Stimulated activated CD4-positive, alpha-beta T cell treated with anti-CD3 and anti-CD28 coated beads, Interleukin-12 subunit alpha, Interleukin-12 subunit beta, amount 100 ng/mL, for 4 hours (primary cell): ENCODE data around the gene MICAL3.
"Not testable (repeated sequence)": the region's sequence is repeated elsewhere in the genome, so short reads cannot be mapped to it uniquely, and the experiment has no call there.

Experiments
- DNase-seq: peaks from one replicate; pipeline ENCODE4 v3.0.0-alpha.2; 2020

Gene MICAL3

DNA sequence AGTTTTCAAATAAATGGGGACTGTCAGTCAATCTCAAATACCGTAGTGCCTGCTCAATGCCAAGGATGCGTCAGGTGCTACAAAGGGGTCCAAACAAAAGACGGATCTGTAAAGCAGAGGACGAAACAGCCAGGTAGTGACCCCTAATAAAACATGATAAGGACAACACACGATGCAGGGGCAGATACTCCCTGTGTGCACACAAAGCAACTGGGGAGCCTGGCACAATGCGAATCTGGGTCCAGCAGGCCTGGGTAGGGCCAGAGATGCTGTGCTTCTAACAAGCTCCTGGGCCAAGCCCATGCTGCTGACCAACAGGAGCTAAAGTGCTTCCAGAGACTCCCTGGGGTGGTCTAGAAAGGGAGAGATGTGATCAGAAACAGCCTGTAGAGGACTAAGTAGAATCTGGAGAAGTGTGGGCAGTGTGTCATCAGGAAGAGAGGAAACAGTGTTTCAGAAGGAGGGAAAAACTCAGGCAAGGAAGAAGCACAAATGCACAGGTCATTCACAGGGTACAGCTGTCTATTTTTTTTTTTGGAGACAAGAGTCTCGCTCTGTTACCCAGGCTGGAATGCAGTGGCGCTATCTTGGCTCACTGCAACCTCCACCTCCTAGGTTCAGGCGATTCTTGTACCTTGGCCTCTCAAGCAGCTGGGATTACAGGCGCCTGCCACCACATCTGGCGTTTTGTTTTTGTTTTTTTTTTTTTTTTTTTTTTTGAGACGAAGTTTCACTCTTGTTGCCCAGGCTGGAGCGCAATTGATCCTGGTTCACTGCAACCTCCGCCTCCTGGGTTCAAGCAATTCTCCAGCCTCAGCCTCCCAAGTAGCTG lies 74.5 kb downstream of the MICAL3 start:
- DNase-seq, result no peak

GRCh38 chr22:17948101-17948500 lies 76.3 kb downstream of the MICAL3 start:
- DNase-seq, result no peak

- DNase-seq, result no peak
Measured at GRCh38 chr22:17946662-17947367, 77.5 kb downstream of the MICAL3 start.

GRCh38 chr22:17945888-17946648 lies 78.3 kb downstream of the MICAL3 start:
- no peak for DNase-seq

DNA sequence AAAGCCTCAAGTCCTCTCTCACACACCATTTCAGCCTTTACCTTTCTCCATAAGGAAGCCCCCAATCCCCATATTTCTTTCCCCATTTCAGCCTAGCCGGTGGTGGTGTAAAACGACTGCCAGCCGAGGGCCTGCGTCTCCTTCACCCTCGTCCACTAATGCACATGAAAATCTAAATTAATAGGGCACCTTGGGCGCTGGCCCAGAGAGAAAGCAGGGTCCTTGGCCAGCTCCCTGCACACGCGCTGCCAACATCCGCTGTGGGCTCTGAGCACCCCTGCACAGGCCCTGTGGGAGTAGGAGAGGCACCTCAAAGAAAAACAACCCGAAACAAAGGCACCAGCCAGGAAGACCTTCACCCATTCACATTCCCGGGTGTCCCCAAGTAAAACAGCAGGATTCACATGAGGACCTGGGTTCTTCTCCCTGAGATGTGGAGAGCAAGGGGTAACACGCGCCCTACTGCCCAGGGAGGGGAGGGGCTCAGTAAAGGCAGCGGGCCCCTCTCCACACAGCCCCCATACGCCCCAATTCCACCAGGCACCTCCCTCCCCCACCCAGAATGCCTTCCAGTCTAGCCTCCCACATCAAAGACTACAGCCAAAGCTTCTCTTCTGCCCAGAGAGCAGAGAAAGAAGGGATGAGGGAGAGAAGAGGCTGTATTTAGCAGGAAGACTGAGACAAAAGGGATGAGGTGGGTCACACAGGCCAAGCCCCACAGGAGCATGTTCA lies 79.0 kb downstream of the MICAL3 start:
- DNase-seq, result no peak

DNA sequence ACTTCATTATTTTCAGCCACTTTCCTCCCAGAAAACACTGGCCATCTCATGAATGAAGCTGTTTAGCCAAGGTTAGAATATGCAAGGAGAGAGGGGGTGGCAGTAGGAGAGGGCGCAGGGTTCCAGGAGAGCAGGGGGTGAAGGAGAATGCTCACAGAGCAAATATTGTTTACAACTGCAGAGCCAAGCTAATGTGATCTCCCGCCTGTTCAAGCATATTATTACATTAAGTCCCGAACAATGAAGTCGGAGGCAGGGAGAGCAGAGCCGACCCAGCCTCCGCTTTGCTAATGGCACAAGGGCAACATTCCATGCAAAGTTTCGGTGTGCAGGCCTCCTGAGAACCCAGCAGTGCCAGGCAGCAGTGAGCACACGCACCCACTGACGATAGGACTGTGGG lies 80.1 kb downstream of the MICAL3 start:
- no peak for DNase-seq

DNA sequence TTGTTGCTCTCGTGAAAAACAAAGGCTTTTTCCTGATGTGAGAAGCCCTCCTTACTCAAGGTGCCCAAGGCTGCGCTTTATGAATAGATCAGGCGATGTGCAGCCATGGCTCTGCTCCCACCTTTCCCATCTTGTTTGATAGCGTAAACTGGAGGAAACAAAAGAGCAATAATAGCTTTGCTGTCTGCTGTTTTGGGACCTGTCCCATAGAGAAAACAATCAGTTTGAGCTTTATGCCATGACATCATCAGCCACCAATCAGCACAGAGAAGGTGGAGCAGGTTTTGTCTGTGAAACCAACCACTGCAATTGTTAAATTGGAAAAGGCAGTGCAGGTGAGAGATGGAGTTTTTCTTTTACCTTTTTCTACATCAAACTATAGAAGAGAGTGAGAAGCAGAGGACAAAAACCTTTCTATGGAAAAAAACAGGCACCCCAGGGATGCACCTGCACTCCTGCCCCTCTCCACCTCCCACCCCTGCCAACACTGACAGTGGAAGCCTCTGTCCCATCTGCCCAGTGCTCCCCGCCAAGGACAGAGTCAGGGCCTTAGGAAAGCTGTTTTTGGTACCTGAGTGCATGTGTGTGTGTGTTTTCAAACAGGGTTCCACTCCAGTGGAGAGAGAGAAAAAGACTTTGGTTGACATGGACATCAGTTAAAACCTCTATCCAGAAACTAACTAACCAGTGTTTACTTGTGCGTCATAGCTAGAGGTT lies 80.7 kb downstream of the MICAL3 start:
- no peak for DNase-seq

DNA sequence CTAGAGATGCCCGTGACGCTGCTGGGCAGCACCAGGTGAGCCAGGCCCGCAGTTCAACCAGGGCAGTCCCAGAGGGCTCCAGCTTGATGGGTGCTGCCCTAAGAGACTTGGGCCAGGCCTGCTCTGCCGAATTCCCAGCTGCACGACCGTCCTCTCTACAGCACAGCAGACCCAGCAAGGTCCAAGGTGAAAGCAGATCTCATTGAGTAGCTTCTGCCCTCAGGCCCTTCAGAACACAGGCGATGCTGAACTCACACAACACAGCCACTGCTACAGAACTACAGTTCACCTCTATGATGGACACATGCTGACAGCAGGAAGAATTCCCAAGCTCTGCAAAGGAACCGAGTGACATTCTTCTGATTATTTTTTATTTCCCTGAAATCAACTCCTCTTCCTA lies 81.6 kb downstream of the MICAL3 start:
- no peak for DNase-seq

- no peak for DNase-seq
Measured at GRCh38 chr22:17941471-17942406, 82.6 kb downstream of the MICAL3 start.

- no peak for DNase-seq
Measured at GRCh38 chr22:17939579-17939978, 84.8 kb downstream of the MICAL3 start.

DNA sequence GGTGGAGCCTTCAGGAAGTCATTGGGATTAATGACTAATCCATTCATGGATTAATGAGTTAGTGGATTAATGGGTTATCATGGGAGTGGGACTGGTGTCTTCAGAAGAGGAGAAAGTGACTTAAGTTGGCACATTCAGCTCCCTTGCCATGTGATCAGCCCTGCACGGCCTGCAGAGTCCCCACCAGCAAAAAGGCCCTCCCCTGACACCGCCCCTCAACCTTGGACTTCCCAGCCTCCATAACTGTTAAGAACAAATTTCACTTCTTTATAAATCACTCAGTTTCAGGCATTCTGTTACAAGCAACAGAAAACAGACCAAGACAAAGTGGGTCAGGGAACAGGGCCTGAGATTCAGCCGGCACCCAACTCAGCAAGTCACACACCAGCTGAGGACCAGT lies 85.3 kb downstream of the MICAL3 start:
- DNase-seq, result no peak

- DNase-seq, result no peak
Measured at GRCh38 chr22:17938484-17938924, 85.9 kb downstream of the MICAL3 start.

DNA sequence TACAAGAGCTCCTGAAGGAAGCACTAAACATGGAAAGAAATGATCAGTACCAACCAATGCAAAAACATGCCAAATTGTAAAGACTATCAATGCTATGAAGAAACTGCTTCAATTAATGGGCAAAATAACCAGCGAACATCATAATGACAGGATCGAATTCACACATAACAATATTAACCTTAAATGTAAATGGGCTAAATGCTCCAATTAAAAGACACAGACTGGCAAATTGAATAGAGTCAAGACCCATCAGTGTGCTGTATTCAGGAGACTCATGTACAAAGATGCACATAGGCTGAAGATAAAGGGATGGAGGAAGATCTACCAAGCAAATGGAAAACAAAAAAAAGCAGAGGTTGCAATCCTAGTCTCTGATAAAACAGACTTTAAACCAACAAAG lies 91.9 kb downstream of the MICAL3 start:
- not testable (repeated sequence) for DNase-seq

DNA sequence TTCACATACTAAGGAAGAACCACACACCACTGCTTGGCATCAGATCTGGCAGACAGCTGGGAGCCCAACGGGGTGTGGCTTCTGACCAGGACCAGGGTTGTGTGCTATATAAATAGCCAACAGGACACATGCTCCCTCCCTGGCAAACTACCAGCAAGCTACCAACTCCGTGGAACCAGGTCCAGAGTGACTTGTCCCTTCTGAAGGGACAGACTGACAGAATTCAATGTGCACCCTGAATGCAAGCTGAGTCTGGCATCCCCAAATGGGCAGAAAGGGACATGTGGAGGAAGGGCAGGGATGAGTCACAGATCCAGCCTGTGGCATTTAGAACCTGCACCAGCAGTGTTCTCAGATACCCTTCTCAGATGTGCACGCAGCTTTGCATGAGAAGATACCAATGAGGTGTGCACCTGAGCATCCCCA lies 92.9 kb downstream of the MICAL3 start:
- DNase-seq, result no peak

DNA sequence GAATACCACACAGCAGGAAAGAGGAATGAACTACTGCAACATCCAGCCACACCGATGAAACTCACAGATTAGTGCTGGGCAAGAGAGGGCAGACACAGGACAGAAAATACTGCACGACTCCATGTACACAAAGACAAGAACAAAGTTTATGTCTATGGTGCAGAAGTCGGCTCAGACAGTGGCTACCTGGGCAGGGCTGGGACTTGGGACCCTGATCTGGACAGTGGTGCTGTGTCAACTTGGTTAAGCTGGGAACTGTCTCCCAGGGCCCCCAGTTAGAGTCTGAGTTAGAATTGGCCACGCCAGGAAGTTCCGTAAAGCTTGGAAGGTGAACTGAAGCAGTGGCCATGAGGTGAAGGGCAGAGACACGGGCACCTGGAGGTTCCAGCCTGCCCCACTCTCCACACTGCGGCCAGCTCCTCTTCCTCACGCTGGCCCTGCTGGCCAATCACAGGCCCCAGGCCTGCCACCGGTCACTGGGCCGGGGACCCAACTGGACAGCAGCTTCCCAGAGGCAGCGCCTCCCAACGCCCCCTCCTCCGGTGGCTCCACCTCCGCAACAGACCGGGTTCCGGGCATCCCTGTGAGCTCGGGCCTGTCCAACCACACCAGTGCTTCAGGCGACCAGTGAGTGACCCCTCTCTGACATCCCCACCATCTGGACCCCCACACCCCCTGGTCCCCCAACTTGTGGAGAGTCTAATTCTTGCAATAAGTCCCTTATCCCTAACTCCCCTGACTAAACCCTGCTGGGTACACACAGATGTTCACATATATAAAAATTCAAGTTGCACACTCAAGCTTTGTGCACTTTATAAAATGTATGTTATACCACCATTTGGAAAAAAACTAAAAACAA lies 93.7 kb downstream of the MICAL3 start:
- DNase-seq, result no peak

DNA sequence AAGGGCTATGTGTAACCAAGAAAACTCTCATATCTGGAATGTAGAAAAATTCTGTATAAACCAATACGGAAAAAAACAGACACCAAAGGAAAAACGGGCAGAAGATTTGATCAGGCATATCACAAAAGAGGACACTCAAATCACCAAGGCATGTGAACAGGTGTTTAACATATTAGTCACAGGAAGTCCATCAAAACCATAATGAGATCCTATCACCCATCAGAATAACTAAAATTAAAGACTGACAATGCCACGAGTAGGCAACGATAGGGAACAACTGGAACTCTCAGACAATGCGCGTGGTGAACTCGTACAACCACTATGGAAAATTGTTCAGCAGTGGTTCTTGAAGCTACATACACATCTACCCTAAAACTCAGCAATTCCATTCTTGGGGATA lies 94.5 kb downstream of the MICAL3 start:
- DNase-seq, result no peak

- no peak for DNase-seq
Measured at GRCh38 chr22:17928391-17928790, 96.0 kb downstream of the MICAL3 start.

DNA sequence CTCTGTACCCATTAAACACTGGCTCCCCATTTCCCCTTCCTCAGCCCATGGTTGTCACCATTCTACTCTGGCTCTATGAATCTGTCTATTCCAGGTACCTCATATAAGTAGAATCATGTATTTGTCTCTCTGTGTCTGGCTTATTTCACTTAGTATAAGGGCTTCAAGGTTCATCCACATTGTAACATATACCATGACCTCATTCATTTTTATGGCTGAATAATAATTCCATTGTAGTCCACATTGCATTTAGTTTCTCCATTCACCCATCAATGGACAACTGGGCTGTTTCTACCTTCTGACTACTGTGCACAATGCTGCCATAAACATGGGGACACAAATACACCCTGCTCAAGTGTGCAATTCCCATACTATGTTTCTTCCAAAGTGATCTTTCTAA lies 97.3 kb downstream of the MICAL3 start:
- DNase-seq, result no peak

DNA sequence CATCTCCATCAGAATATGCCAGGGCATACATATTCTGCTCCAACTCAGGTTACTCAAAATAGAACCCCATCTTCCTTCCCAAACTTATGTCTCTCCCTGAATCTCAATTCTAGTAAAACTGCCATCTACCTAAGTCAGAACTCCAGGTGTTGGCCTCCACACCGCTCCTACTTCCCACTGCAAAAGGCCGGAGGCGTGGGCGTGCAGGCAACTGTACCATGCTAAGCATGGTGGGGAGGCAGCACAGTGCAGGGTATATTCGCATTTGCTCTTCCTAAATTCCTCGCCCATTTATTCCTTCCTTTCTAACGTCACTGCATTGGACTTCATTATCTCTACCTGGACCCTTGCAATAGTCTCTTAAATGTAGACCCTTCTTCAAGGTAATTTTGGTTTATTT lies 97.8 kb downstream of the MICAL3 start:
- DNase-seq, result no peak

DNA sequence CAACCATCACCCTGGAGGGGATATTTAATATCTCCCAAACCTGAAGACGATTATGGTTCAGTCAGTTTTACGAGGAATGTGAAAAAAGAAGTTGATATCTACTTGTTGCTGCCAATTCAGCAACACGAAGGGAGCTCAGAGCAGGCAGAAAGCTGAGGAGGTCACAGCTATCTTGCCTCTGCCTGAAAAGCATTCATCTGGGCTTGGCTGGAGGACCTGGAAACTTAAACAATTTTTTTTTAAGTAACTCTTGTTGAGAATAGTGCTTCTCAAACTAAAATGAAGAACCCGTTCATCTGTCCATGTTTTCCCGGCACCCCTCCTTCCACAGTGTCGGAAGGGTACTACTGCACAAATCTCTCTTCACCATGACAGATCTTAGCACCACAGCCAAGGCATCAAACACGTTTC lies 98.9 kb downstream of the MICAL3 start:
- no peak for DNase-seq
